Neural cell (in vitro differentiated cells): ENCODE data around the gene PLEKHA7. TPM values are rescaled to one million over a fixed set of nuclear protein-coding genes. Genes with fewer than 3 reads are reported as not detected.
"Not testable (repeated sequence)": the region's sequence is repeated elsewhere in the genome, so short reads cannot be mapped to it uniquely, and the experiment has no call there.

ENCODE experiments used
- H2AFZ ChIP-seq: fragments of 200-600, 300-800 bp; sonication (generic), shearing (Covaris generic); 2 replicates; pipeline ENCODE4 v1.6.0; 2014; ENCODE audit warnings: low read depth, mild to moderate bottlenecking, antibody characterized with exemption, low read length, moderate library complexity
- H3F3A ChIP-seq: fragments of 200-600 bp; shearing (Covaris generic); 2 replicates; pipeline ENCODE4 v1.6.1; 2016; ENCODE audit warnings: mild to moderate bottlenecking, moderate library complexity, mixed read lengths, antibody characterized with exemption, low read length; ENCODE audit not compliant: insufficient read depth, poor library complexity, severe bottlenecking
- H3K27ac ChIP-seq: fragments of 200-600, 300-800 bp; sonication (generic), shearing (Covaris generic); 2 replicates; pipeline ENCODE4 v1.5.1; 2014; ENCODE audit warnings: mild to moderate bottlenecking, low read length, moderate library complexity
- H3K27me3 ChIP-seq: fragments of 300-800, 200-600 bp; sonication (generic), shearing (Covaris generic); 2 replicates; pipeline ENCODE4 v1.6.0; 2014; ENCODE audit warnings: mild to moderate bottlenecking, low read depth, low read length, moderate library complexity; ENCODE audit not compliant: insufficient read depth
- H3K36me3 ChIP-seq: fragments of 300-800, 200-600 bp; sonication (generic), shearing (Covaris generic); 2 replicates; pipeline ENCODE4 v1.5.1; 2014; ENCODE audit warnings: mild to moderate bottlenecking, antibody characterized with exemption, low read length, moderate library complexity; ENCODE audit not compliant: insufficient read depth
- H3K4me2 ChIP-seq: fragments of 300-800, 200-600 bp; sonication (generic), shearing (Covaris generic); 2 replicates; pipeline ENCODE4 v1.6.0; 2014; ENCODE audit warnings: mild to moderate bottlenecking, low read length
- H3K4me3 ChIP-seq: fragments of 300-800, 200-600 bp; sonication (generic), shearing (Covaris generic); 2 replicates; pipeline ENCODE4 v1.5.1; 2014; ENCODE audit warnings: mild to moderate bottlenecking, low read length, moderate library complexity
- H3K79me2 ChIP-seq: fragments of 200-600 bp; shearing (Covaris generic); replicated peaks from 2 replicates; pipeline ENCODE4 v1.6.0; 2014; ENCODE audit warnings: mild to moderate bottlenecking, low read length, moderate library complexity; ENCODE audit not compliant: insufficient read depth
- H3K9ac ChIP-seq: fragments of 300-800, 200-600 bp; sonication (generic), shearing (Covaris generic); 2 replicates; pipeline ENCODE4 v1.6.1; 2016; ENCODE audit warnings: mild to moderate bottlenecking, low read length, mixed read lengths
- H3K9me2 ChIP-seq: fragments of 200-600 bp; shearing (Covaris generic); 2 replicates; pipeline ENCODE4 v1.6.1; 2016; ENCODE audit warnings: mild to moderate bottlenecking, low read length, mixed read lengths; ENCODE audit not compliant: insufficient read depth
- H3K9me3 ChIP-seq: fragments of 200-600, 300-800 bp; sonication (generic), shearing (Covaris generic); 2 replicates; pipeline ENCODE4 v1.6.1; 2016; ENCODE audit warnings: mild to moderate bottlenecking, mixed run types, low read length, moderate library complexity, mixed read lengths
- H4K20me1 ChIP-seq: fragments of 200-600 bp; shearing (Covaris generic); 2 replicates; pipeline ENCODE4 v1.6.1; 2016; ENCODE audit warnings: mild to moderate bottlenecking, mixed run types; ENCODE audit not compliant: insufficient read depth
- CTCF ChIP-seq: fragments of 450-650 bp; IDR thresholded peaks from 2 replicates; pipeline ENCODE4 v1.5.1; 2014; ENCODE audit warnings: antibody characterized with exemption, mild to moderate bottlenecking, moderate library complexity; ENCODE audit not compliant: poor library complexity, severe bottlenecking
- EP300 ChIP-seq: fragments of 450-650 bp; conservative IDR thresholded peaks from 2 replicates; pipeline ENCODE4 v1.6.1; 2014; ENCODE audit warnings: antibody characterized with exemption, mild to moderate bottlenecking, moderate library complexity; ENCODE audit not compliant: poor library complexity, severe bottlenecking
- EZH2 ChIP-seq: fragments of 200-600, 300-800 bp; shearing (Covaris generic), sonication (generic); IDR thresholded peaks from 2 replicates; pipeline ENCODE4 v1.6.1; 2014; ENCODE audit warnings: antibody characterized with exemption, low read length, borderline replicate concordance, mild to moderate bottlenecking; ENCODE audit not compliant: insufficient read depth, poor library complexity, severe bottlenecking
- MXI1 ChIP-seq: fragments of 450-650 bp; conservative IDR thresholded peaks from 2 replicates; pipeline ENCODE4 v1.6.1; 2014; ENCODE audit warnings: antibody characterized with exemption, mild to moderate bottlenecking; ENCODE audit not compliant: poor library complexity, severe bottlenecking
- POLR2AphosphoS5 ChIP-seq: IDR thresholded peaks from 2 replicates; pipeline ENCODE4 v1.6.1; 2012
- RAD21 ChIP-seq: fragments of 450-650 bp; conservative IDR thresholded peaks from 2 replicates; pipeline ENCODE4 v1.6.1; 2014; ENCODE audit warnings: antibody characterized with exemption, mild to moderate bottlenecking, moderate library complexity
- REST ChIP-seq: IDR thresholded peaks from 2 replicates; pipeline ENCODE4 v1.6.1; 2012; ENCODE audit warnings: borderline replicate concordance
- SMC3 ChIP-seq: fragments of 450-650 bp; conservative IDR thresholded peaks from 2 replicates; pipeline ENCODE4 v1.6.1; 2014; ENCODE audit warnings: antibody characterized with exemption, mild to moderate bottlenecking, moderate library complexity; ENCODE audit not compliant: poor library complexity
- TAF1 ChIP-seq: IDR thresholded peaks from 2 replicates; pipeline ENCODE4 v1.6.1; 2012; ENCODE audit warnings: low read depth
- polyA plus RNA-seq: library from polyadenylated mRNA; depleted of rRNA; stranded (reverse); fragments of >200 nt; gene quantifications from 2 replicates; pipeline ENCODE4 v1.2.3, GENCODE V29; 2014

The PLEKHA7 gene
- polyA plus RNA-seq, 1 donor from 2014 or later, result 45.7 TPM

GRCh38 chr11:17000987-17001386 is 13.2 kb downstream of the PLEKHA7 start:
- H3K27ac ChIP-seq, result no peak overlapping the region
- no peaks in the 10 kb centered on the region for H3K79me2 ChIP-seq
- no peaks in the 10 kb centered on the region for H3K9me3 ChIP-seq
- no peaks in the 10 kb centered on the region for H3K27me3 ChIP-seq
- H3K9ac ChIP-seq, result no peak overlapping the region
- no peak overlapping the region for H3K4me3 ChIP-seq
- no peaks in the 10 kb centered on the region for H3K36me3 ChIP-seq
- H3K9me2 ChIP-seq, result no peaks in the 10 kb centered on the region
- no peak overlapping the region for H2AFZ ChIP-seq
- peaks cover 7% of the 10 kb centered on the region for H3F3A ChIP-seq
- H3K4me2 ChIP-seq, result no peak overlapping the region
- TF ChIP-seq REST, result no peak
- no peak for TF ChIP-seq EZH2
- no peak for TF ChIP-seq RAD21
- TF ChIP-seq POLR2AphosphoS5, result no peak
- no peak for TF ChIP-seq SMC3
- no peak for TF ChIP-seq EP300
- H4K20me1 ChIP-seq, result no peaks in the 10 kb centered on the region

GRCh38 chr11:17000253-17000652 is 14.0 kb downstream of the PLEKHA7 start:
- H3K27ac ChIP-seq, result peak overlapping the region; percentile 89
- not testable (repeated sequence) for H4K20me1 ChIP-seq, H3K9me2 ChIP-seq, H3K4me2 ChIP-seq, H3K79me2 ChIP-seq, H3F3A ChIP-seq, H2AFZ ChIP-seq, H3K27me3 ChIP-seq, H3K9ac ChIP-seq, H3K9me3 ChIP-seq, H3K36me3 ChIP-seq, H3K4me3 ChIP-seq

- Histone ChIP-seq H3K9ac (peak overlapping the region; percentile 27), H3K9me2 (no peaks in the 10 kb centered on the region), H3K79me2 (no peaks in the 10 kb centered on the region), H3K27ac (peak overlapping the region; percentile 89), H3K4me2 (peak overlapping the region; percentile 8), H3K9me3 (no peaks in the 10 kb centered on the region), H2AFZ (no peak overlapping the region), H3K36me3 (no peaks in the 10 kb centered on the region), H3K27me3 (no peaks in the 10 kb centered on the region), H3K4me3 (peak overlapping the region; percentile 43), H3F3A (peaks cover 7% of the 10 kb centered on the region), H4K20me1 (no peaks in the 10 kb centered on the region)
- no peak for TF ChIP-seq TAF1
- peak; percentile 48 for TF ChIP-seq MXI1
- TF ChIP-seq EZH2, result no peak
- TF ChIP-seq RAD21, result peak; percentile 35
- TF ChIP-seq REST, result peak; percentile 84
- peak; percentile 37 for TF ChIP-seq CTCF
- TF ChIP-seq POLR2AphosphoS5, result peak; percentile 96
- TF ChIP-seq SMC3, result peak; percentile 39
- TF ChIP-seq EP300, result peak; percentile 99
Observed at GRCh38 chr11:16999116-16999515, 15.1 kb downstream of the PLEKHA7 start.
